Esophagus squamous epithelium (tissue), 4 donors: ENCODE measurements around the gene DRD3.

Experiments used
- POLR2A ChIP-seq, 4 donors: fragments of 450-650 bp; IDR thresholded peaks; one replicate each; pipeline ENCODE4 v1.6.1; 2017; ENCODE audit warnings: antibody characterized with exemption in 4 of 4, mild to moderate bottlenecking in 4 of 4, moderate library complexity in 3 of 4
- TF ChIP-seq, protein P1 (sequence below), 6 experiments: fragments of 450-650 bp in 4 of 6; fragments of 200-600 bp in 2 of 6; sonication (generic) in 2 of 6; IDR thresholded peaks; one replicate each; pipeline ENCODE4 v1.5.1; 2016 to 2019; ENCODE audit warnings: antibody characterized with exemption in 6 of 6, mild to moderate bottlenecking in 4 of 6, moderate library complexity in 4 of 6

DNA sequence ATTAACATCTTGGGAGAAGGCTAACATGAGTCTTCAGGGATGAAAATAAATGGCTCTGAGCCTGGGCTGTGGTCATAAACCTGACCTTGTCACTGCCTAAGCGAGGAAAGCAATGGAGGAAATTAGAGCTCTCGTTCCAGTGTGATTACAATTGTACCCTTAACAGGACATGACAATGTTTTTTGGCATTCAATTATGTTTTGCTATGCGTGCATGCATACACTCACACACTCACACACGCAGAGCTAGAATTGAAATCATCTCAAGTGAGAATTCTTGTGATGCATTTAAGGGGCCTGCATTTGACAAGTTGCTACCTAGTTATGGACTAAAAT, 34.4 kb upstream of the DRD3 start:
- TF ChIP-seq, protein P1, sequence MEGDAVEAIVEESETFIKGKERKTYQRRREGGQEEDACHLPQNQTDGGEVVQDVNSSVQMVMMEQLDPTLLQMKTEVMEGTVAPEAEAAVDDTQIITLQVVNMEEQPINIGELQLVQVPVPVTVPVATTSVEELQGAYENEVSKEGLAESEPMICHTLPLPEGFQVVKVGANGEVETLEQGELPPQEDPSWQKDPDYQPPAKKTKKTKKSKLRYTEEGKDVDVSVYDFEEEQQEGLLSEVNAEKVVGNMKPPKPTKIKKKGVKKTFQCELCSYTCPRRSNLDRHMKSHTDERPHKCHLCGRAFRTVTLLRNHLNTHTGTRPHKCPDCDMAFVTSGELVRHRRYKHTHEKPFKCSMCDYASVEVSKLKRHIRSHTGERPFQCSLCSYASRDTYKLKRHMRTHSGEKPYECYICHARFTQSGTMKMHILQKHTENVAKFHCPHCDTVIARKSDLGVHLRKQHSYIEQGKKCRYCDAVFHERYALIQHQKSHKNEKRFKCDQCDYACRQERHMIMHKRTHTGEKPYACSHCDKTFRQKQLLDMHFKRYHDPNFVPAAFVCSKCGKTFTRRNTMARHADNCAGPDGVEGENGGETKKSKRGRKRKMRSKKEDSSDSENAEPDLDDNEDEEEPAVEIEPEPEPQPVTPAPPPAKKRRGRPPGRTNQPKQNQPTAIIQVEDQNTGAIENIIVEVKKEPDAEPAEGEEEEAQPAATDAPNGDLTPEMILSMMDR (IDR thresholded peaks at IDR 0.05), result no peak
- no peak for TF ChIP-seq POLR2A (IDR thresholded peaks at IDR 0.05)
